HepG2 (cell line): ENCODE data around the gene NBPF9. TPM values are rescaled to one million over a fixed set of nuclear protein-coding genes. Genes with fewer than 3 reads are reported as not detected.
"Not testable (repeated sequence)": the region's sequence is repeated elsewhere in the genome, so short reads cannot be mapped to it uniquely, and the experiment has no call there.

Experiments used
- ATAC-seq: fragments of 200-7000 bp; cut with Tn5 transposase; 3 replicates; pipeline ENCODE4 v1.9.1; 2020; ENCODE audit warnings: mild to moderate bottlenecking, moderate library complexity
- BruUV-seq: library from RNA; stranded (reverse); fragments of 400-500 nt; replicated peaks from 2 replicates; lab custom pipeline; 2021; lab: Mats Ljungman, UMichigan
- CTCF ChIA-PET: fragments of 300-600 bp; formaldehyde crosslinking; extraction: SDS; loops from one replicate; lab custom pipeline; 2021; ENCODE audit warnings: low total read pairs, inconsistent platforms, low intra/inter-chr PET ratio; lab: Yijun Ruan, JAX
- POLR2A ChIA-PET: fragments of 350-600 bp; sonication (Branson Sonifier 250); formaldehyde crosslinking; loops from one replicate; lab custom pipeline; 2020; ENCODE audit warnings: antibody characterized with exemption, inconsistent platforms; lab: Yijun Ruan, JAX
- DNase-seq: peaks from one replicate; pipeline ENCODE4 v3.0.0-alpha.2; 2015; ENCODE audit warnings: low spot score
- FAIRE-seq: peaks from 3 replicates; lab custom pipeline; 2011; peaks lifted over from hg19 to GRCh38; lab: Jason Lieb, UNC
- H2AFZ ChIP-seq: one replicate; pipeline ENCODE4 v1.6.1; 2011; ENCODE audit warnings: low read length, inconsistent platforms
- H3K27ac ChIP-seq: fragments of 300-600 bp; 3 replicates; pipeline ENCODE4 v1.8.0; 2011; ENCODE audit warnings: mixed run types, mild to moderate bottlenecking, mixed read lengths, low read length, inconsistent platforms; ENCODE audit not compliant: insufficient read depth; ENCODE audit errors: extremely low read length
- H3K27me3 ChIP-seq, 2 experiments: fragments of 200-600 bp in 1 of 2; 2 replicates in 1 of 2; 3 replicates in 1 of 2; pipeline versions ENCODE4 v1.6.0 to v1.8.0; 2011; ENCODE audit warnings: low read length in 2 of 2, mild to moderate bottlenecking in 2 of 2, moderate library complexity in 2 of 2, inconsistent platforms in 1 of 2; ENCODE audit not compliant: insufficient read depth in 2 of 2, control insufficient read depth in 1 of 2
- H3K36me3 ChIP-seq, 2 experiments: fragments of 200-600 bp in 1 of 2; replicated peaks in 1 of 2; 2 replicates in 1 of 2; 3 replicates in 1 of 2; pipeline versions ENCODE4 v1.5.1 to v1.8.0; 2011; ENCODE audit warnings: low read length in 2 of 2, inconsistent platforms in 1 of 2; ENCODE audit not compliant: insufficient read depth in 2 of 2, control insufficient read depth in 1 of 2
- H3K4me1 ChIP-seq: 2 replicates; pipeline ENCODE4 v1.5.1; 2012; ENCODE audit warnings: low read length, inconsistent platforms; ENCODE audit not compliant: insufficient read depth
- H3K4me2 ChIP-seq: 2 replicates; pipeline ENCODE4 v1.6.0; 2011; ENCODE audit warnings: low read depth, low read length, inconsistent platforms
- H3K4me3 ChIP-seq, 3 experiments: fragments of 200-600 bp in 1 of 3; sonication (generic), shearing (Covaris generic) in 1 of 3; replicated peaks in 1 of 3; 2 replicates each; pipeline ENCODE4 v1.5.1; 2011 to 2016; ENCODE audit warnings: low read length in 3 of 3, inconsistent platforms in 2 of 3, low read depth in 2 of 3, mild to moderate bottlenecking in 2 of 3, control low read depth in 1 of 3, mixed read lengths in 1 of 3; ENCODE audit not compliant: insufficient read depth in 1 of 3
- H3K79me2 ChIP-seq: one replicate; pipeline ENCODE4 v1.6.1; 2011; ENCODE audit warnings: low read length, inconsistent platforms; ENCODE audit not compliant: insufficient read depth
- H3K9ac ChIP-seq: 2 replicates; pipeline ENCODE4 v1.6.0; 2011; ENCODE audit warnings: mild to moderate bottlenecking, low read depth, low read length, inconsistent platforms; ENCODE audit not compliant: insufficient read depth
- H3K9me3 ChIP-seq: 2 replicates; pipeline ENCODE4 v1.5.1; 2012; ENCODE audit warnings: mild to moderate bottlenecking, low read length
- H4K20me1 ChIP-seq: 2 replicates; pipeline ENCODE4 v1.6.0; 2011; ENCODE audit warnings: inconsistent platforms, mild to moderate bottlenecking, low read length, moderate library complexity; ENCODE audit not compliant: insufficient read depth
- WGBS: methylation state at CpG from one replicate; pipeline ENCODE4 v1.1.6; 2017; ENCODE audit warnings: low lambda C conversion rate; 5-methylcytosine and 5-hydroxymethylcytosine counted together
- in situ Hi-C: cut with HindIII; loops from 2 replicates; pipeline ENCODE4 v1.10.0; 2017; ENCODE audit warnings: low pct_unique_long_range_greater_than_20kb; ENCODE audit not compliant: extremely low pct_ligation_motif_present
- intact Hi-C: fragments of 100-400 bp; cut with micrococcal nuclease; formaldehyde crosslinking; loops from one replicate; pipeline ENCODE4 v1.10.0; 2022; ENCODE audit not compliant: unreplicated experiment
- polyA plus RNA-seq, 8 experiments: library from polyadenylated mRNA; depleted of rRNA in 3 of 8; stranded (reverse) in 7 of 8; unstranded in 1 of 8; fragments of >200 nt; fragmentation: Illumina TruSeq in 4 of 8; extraction: Trizol in 4 of 8; gene quantifications; 2 replicates each; pipeline versions ENCODE4 v1.2.1 to v1.2.3, GENCODE V29; 2011 to 2016; ENCODE audit warnings: low read depth in 4 of 8, missing spikeins in 1 of 8, mixed read lengths in 1 of 8; ENCODE audit not compliant: insufficient read depth in 1 of 8
- total RNA-seq, 5 experiments: library from RNA; depleted of rRNA; stranded (reverse); fragments of >200 nt; fragmentation: Illumina TruSeq; extraction: Trizol; gene quantifications; 2 replicates each; pipeline ENCODE4 v1.2.3, GENCODE V29; 2016; ENCODE audit warnings: low read depth in 1 of 5

NBPF9 gene
- total and polyA plus RNA-seq, 2 of the 13 experiments (the other 11 are each of a cell fraction or from before 2014, with no cell fraction given): 9.1 to 10.9 TPM

DNA sequence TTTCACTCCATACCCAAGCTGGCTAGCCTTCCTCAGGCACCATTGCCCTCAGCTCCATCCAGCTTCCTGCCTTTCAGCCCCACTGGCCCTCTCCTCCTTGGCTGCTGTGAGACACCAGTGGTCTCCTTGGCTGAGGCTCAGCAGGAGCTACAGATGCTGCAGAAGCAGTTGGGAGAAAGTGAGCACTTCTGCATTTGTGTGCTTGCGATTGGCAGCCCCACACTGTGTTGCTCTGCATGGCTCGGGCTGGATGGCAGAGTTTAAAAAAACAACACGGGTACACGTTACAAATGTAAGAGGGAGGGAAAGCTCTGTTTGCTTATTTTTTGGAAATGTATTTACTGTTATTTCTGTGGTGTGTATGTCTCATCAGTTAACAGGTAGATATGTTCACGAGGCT is 90.8 kb downstream of the NBPF9 start:
- H2AFZ ChIP-seq, H3K4me2 ChIP-seq, H3K36me3 ChIP-seq, H3K9ac ChIP-seq, H3K9me3 ChIP-seq, intact Hi-C loops, FAIRE-seq, POLR2A ChIA-PET, DNase-seq, H3K4me1 ChIP-seq, H3K4me3 ChIP-seq, H4K20me1 ChIP-seq, H3K27ac ChIP-seq, ATAC-seq, CTCF ChIA-PET, H3K27me3 ChIP-seq, H3K79me2 ChIP-seq, in situ Hi-C loops, BruUV-seq: not testable (repeated sequence)
- 33% methylated on average over 1 of the region's 5 CpGs for WGBS

DNA sequence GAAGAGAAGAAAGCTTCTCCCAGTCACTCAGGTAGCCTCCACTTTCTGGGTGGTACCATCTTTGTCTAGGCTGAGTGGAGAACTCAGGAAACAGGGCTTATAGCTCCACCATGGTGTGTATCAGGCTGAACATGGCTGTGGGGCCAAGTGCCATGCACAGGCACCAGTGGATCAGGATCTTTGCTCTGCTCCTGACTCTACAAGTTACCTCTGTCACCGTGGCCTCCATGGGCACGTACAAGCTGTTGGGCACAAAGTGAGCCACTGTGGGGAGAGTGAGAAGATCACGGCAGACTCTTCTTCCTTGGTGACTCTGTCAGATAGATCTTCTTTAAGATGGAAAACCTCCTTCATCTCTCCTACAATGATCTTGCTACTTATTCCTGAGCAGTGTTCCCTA is 93.6 kb downstream of the NBPF9 start:
- H3K4me2 ChIP-seq, H3K4me1 ChIP-seq, H3K36me3 ChIP-seq, POLR2A ChIA-PET, H4K20me1 ChIP-seq, H3K27me3 ChIP-seq, H3K4me3 ChIP-seq, H3K9ac ChIP-seq, H3K9me3 ChIP-seq, in situ Hi-C loops, intact Hi-C loops, FAIRE-seq, DNase-seq, BruUV-seq, H3K79me2 ChIP-seq, ATAC-seq, CTCF ChIA-PET, H2AFZ ChIP-seq, H3K27ac ChIP-seq: not testable (repeated sequence)
- 100% methylated on average over 1 of the region's 3 CpGs for WGBS

DNA sequence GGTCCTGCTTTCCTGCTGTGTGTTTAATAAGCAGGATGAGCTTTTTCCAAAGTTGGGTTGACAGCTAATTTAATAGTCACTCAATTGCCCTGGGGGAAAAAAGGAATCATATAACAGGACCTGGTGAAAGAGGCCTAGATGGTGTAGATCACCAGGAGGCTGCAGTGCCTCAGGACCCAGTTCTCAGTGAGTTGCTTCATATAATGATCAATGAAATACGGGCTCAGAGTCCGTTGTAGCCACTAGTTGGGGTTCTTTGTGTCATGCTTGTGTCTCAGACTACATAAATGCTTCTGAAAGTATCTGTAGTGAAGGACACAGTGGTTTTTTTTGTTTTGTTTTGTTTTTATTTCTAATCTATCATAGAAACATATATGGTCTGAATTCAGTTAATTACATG is 94.6 kb downstream of the NBPF9 start:
- in situ Hi-C loops, H3K27me3 ChIP-seq, intact Hi-C loops, FAIRE-seq, DNase-seq, CTCF ChIA-PET, H2AFZ ChIP-seq, H3K9me3 ChIP-seq, H3K36me3 ChIP-seq, BruUV-seq, H4K20me1 ChIP-seq, H3K9ac ChIP-seq, H3K4me2 ChIP-seq, H3K4me3 ChIP-seq, H3K27ac ChIP-seq, H3K4me1 ChIP-seq, POLR2A ChIA-PET, H3K79me2 ChIP-seq: not testable (repeated sequence)
- peak; percentile 88 for ATAC-seq
- 0% methylated on average over 2 of the region's 2 CpGs for WGBS

DNA sequence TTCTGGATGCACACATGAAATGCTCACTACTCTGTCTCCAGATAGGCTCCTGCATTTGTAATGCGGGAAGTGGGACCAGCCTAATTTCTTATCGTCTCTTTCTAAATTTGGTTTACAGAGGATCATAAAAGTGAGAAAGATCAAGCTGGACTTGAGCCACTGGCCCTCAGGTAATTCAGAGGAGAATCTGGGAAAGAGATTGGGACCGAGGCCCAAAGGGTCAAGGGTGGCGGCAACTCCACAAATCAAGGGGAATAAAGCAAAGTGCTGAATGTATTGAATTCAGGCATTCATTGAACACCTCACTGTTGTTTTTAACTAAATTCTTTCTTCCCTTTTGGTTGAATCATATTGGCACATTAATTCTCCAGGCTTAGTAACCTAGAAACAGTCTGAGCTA is 95.0 kb downstream of the NBPF9 start:
- intact Hi-C loops, H3K4me1 ChIP-seq, H3K9ac ChIP-seq, H3K27me3 ChIP-seq, H4K20me1 ChIP-seq, FAIRE-seq, BruUV-seq, H3K27ac ChIP-seq, H3K36me3 ChIP-seq, H3K4me3 ChIP-seq, H3K79me2 ChIP-seq, ATAC-seq, DNase-seq, CTCF ChIA-PET, H2AFZ ChIP-seq, H3K9me3 ChIP-seq, H3K4me2 ChIP-seq, in situ Hi-C loops, POLR2A ChIA-PET: not testable (repeated sequence)
- WGBS: no CpG with 5 or more reads among the region's 4 CpGs
